Measurements from ENCODE around the gene IGF1. TPM values are rescaled to one million over a fixed set of nuclear protein-coding genes. Genes with fewer than 3 reads are reported as not detected.

IGF1 gene
- total RNA-seq, 2 donors from 2014 or later, result not detected

GRCh38 chr12:102478405-102479098 lies 1.8 kb downstream of the IGF1 start:
- Mint-ChIP-seq H3K4me3 (no peak overlapping the region), H3K36me3 (ENCODE audit: low read depth) (no peaks in the 10 kb centered on the region), H3K4me1 (peaks cover 7% of the 10 kb centered on the region), H3K27ac (no peak overlapping the region), H3K27me3 (ENCODE audit: insufficient read depth) (peaks cover 2% of the 10 kb centered on the region), H3K9me3 (no peaks in the 10 kb centered on the region)
- Histone ChIP-seq H3K27me3 (ENCODE audit: control insufficient read depth, insufficient read depth, low read length, poor library complexity, severe bottlenecking) (no peaks in the 10 kb centered on the region), H3K4me1 (ENCODE audit: control insufficient read depth, insufficient read depth, low read length) (peaks cover 10% of the 10 kb centered on the region), H3K9ac (ENCODE audit: extremely low read depth, low read length, poor library complexity, severe bottlenecking) (no peak overlapping the region), H3K4me3 (ENCODE audit: low read length) (no peak overlapping the region), H3K27ac (ENCODE audit: low read depth, low read length) (no peak overlapping the region), H3K36me3 (ENCODE audit: control insufficient read depth, insufficient read depth, low read length) (no peaks in the 10 kb centered on the region), H3K9me3 (ENCODE audit: control insufficient read depth, low read length) (no peaks in the 10 kb centered on the region)
- peak; percentile 79 for DNase-seq
- TF ChIP-seq, protein P1, sequence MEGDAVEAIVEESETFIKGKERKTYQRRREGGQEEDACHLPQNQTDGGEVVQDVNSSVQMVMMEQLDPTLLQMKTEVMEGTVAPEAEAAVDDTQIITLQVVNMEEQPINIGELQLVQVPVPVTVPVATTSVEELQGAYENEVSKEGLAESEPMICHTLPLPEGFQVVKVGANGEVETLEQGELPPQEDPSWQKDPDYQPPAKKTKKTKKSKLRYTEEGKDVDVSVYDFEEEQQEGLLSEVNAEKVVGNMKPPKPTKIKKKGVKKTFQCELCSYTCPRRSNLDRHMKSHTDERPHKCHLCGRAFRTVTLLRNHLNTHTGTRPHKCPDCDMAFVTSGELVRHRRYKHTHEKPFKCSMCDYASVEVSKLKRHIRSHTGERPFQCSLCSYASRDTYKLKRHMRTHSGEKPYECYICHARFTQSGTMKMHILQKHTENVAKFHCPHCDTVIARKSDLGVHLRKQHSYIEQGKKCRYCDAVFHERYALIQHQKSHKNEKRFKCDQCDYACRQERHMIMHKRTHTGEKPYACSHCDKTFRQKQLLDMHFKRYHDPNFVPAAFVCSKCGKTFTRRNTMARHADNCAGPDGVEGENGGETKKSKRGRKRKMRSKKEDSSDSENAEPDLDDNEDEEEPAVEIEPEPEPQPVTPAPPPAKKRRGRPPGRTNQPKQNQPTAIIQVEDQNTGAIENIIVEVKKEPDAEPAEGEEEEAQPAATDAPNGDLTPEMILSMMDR (conservative IDR thresholded peaks at IDR 0.05), result no peak
- WGBS, 2 experiments (ENCODE audit: insufficient coverage in 1 of 2, insufficient read length in 1 of 2), result 62 to 67% methylated on average over 4 of the region's 4 CpGs

GRCh38 chr12:102475355-102475754 lies 5.0 kb downstream of the IGF1 start:
- TF ChIP-seq, protein P1 (conservative IDR thresholded peaks at IDR 0.05), result no peak
- Histone ChIP-seq H3K4me1 (ENCODE audit: control insufficient read depth, insufficient read depth, low read length) (peaks cover 19% of the 10 kb centered on the region), H3K9ac (ENCODE audit: extremely low read depth, low read length, poor library complexity, severe bottlenecking) (no peak overlapping the region), H3K27me3 (ENCODE audit: control insufficient read depth, insufficient read depth, low read length, poor library complexity, severe bottlenecking) (no peaks in the 10 kb centered on the region), H3K36me3 (ENCODE audit: control insufficient read depth, insufficient read depth, low read length) (no peaks in the 10 kb centered on the region), H3K9me3 (ENCODE audit: control insufficient read depth, low read length) (no peaks in the 10 kb centered on the region), H3K27ac (ENCODE audit: low read depth, low read length) (no peak overlapping the region), H3K4me3 (ENCODE audit: low read length) (no peak overlapping the region)
- no peaks in the 10 kb centered on the region for H3K36me3 Mint-ChIP-seq (ENCODE audit: low read depth)
- H3K4me3 Mint-ChIP-seq, result no peak overlapping the region
- WGBS, 2 experiments (ENCODE audit: insufficient coverage in 1 of 2, insufficient read length in 1 of 2), result 80 to 90% methylated on average over 1 to 9 of the region's 9 CpGs
- H3K4me1 Mint-ChIP-seq, result peaks cover 11% of the 10 kb centered on the region
- H3K27ac Mint-ChIP-seq, result no peak overlapping the region
- peaks cover 2% of the 10 kb centered on the region for H3K27me3 Mint-ChIP-seq (ENCODE audit: insufficient read depth)
- no peaks in the 10 kb centered on the region for H3K9me3 Mint-ChIP-seq
- no peak for DNase-seq

DNA sequence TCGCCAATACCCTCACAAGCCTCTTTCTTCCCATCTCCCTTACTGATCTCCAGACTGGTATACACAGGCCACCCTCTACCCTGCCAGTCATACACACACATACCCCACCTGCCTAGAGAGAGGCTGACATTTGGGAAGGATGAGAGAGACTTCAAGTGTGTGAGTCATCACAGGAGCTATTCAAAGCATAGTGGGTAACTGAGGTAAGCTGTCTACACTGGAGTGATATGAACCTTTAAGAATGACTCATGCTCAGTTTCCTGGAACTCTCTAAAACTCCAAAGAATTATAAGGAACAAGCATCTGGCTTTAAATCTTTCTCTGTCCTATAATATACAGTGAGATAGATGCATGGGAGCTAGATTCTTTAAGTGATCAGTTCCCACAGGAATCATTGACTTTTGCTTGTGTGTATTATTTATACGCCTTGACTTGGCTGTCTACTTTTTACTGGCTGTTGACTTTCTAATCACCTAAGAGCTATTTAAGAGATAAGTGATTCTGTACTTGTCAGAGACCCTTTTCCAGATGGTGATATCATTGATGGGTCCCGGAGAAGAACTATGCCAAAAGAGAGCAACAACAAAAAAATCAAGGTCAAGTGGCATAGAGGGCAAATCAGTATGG lies 5.8 kb downstream of the IGF1 start:
- Histone ChIP-seq H3K9me3 (ENCODE audit: control insufficient read depth, low read length) (no peaks in the 10 kb centered on the region), H3K4me1 (ENCODE audit: control insufficient read depth, insufficient read depth, low read length) (peaks cover 17% of the 10 kb centered on the region), H3K4me3 (ENCODE audit: low read length) (no peak overlapping the region), H3K9ac (ENCODE audit: extremely low read depth, low read length, poor library complexity, severe bottlenecking) (no peak overlapping the region), H3K27me3 (ENCODE audit: control insufficient read depth, insufficient read depth, low read length, poor library complexity, severe bottlenecking) (no peaks in the 10 kb centered on the region), H3K36me3 (ENCODE audit: control insufficient read depth, insufficient read depth, low read length) (no peaks in the 10 kb centered on the region), H3K27ac (ENCODE audit: low read depth, low read length) (no peak overlapping the region)
- TF ChIP-seq, protein P1 (conservative IDR thresholded peaks at IDR 0.05), result no peak
- H3K36me3 Mint-ChIP-seq (ENCODE audit: low read depth), result no peaks in the 10 kb centered on the region
- no peak for DNase-seq
- H3K4me3 Mint-ChIP-seq, result no peak overlapping the region
- peaks cover 2% of the 10 kb centered on the region for H3K27me3 Mint-ChIP-seq (ENCODE audit: insufficient read depth)
- 94% methylated on average over 2 to 3 of the region's 3 CpGs for WGBS, 2 experiments (ENCODE audit: insufficient coverage in 1 of 2, insufficient read length in 1 of 2)
- peak overlapping the region; percentile 42 for H3K27ac Mint-ChIP-seq
- peaks cover 11% of the 10 kb centered on the region for H3K4me1 Mint-ChIP-seq
- H3K9me3 Mint-ChIP-seq, result no peaks in the 10 kb centered on the region

Data from endodermal cell (in vitro differentiated cells).